ENCODE results near the gene GPSM1.
A peak's percentile ranks its signal among the peaks of the same experiment; 100 is the strongest.

Gene GPSM1

GRCh38 chr9:136362450-136362784, 35.1 kb downstream of the GPSM1 start:
- H3K4me2 ChIP-seq (ENCODE audit: low read depth, low read length, poor library complexity, severe bottlenecking): peak overlapping the region; percentile 58
- peak overlapping the region; percentile 19 for H3K9ac ChIP-seq (ENCODE audit: low read depth, low read length, poor library complexity, severe bottlenecking)
- no peak overlapping the region for H2AFZ ChIP-seq (ENCODE audit: low read length)
- H3K9me2 ChIP-seq (replicated peaks; ENCODE audit: low read depth, low read length): no peaks in the 10 kb centered on the region
- H3K4me1 ChIP-seq (ENCODE audit: insufficient read depth, low read length, poor library complexity, severe bottlenecking): peaks cover 6% of the 10 kb centered on the region
- H4K20me1 ChIP-seq (ENCODE audit: insufficient read depth, low read length, poor library complexity, severe bottlenecking): peaks cover 7% of the 10 kb centered on the region
- H3K79me2 ChIP-seq (ENCODE audit: insufficient read depth, low read length): no peaks in the 10 kb centered on the region
- H3F3A ChIP-seq (ENCODE audit: low read depth): no peaks in the 10 kb centered on the region
- TF ChIP-seq CTCF (conservative IDR thresholded peaks at IDR 0.05; ENCODE audit: low read length) (no peak), EZH2phosphoT487 (IDR thresholded peaks at IDR 0.05; ENCODE audit: borderline replicate concordance) (no peak)
- H3K4me3 ChIP-seq (ENCODE audit: low read length, poor library complexity, severe bottlenecking): peak overlapping the region; percentile 99
- no peaks in the 10 kb centered on the region for H3K9me3 ChIP-seq (ENCODE audit: insufficient read depth, low read depth, low read length)
- H3K27me3 ChIP-seq (ENCODE audit: insufficient read depth, low read length, poor library complexity, severe bottlenecking): no peaks in the 10 kb centered on the region
- H3K36me3 ChIP-seq (ENCODE audit: insufficient read depth, low read length): no peaks in the 10 kb centered on the region

GRCh38 chr9:136363106-136363948, 36.0 kb downstream of the GPSM1 start, which contains the start of gene DNLZ:
Gene DNLZ (minus strand): TSS chr9:136363744. CDS start chr9:136363714, 30 bp downstream.
- Histone ChIP-seq H2AFZ (ENCODE audit: low read length) (peak within 1 kb of the TSS; percentile 86), H3K4me1 (ENCODE audit: insufficient read depth, low read length, poor library complexity, severe bottlenecking) (peaks cover 6% of the 10 kb centered on the region)
- TF ChIP-seq EZH2phosphoT487 (IDR thresholded peaks at IDR 0.05; ENCODE audit: borderline replicate concordance): no peak
- peak; percentile 77 for TF ChIP-seq CTCF (conservative IDR thresholded peaks at IDR 0.05; ENCODE audit: low read length)

GRCh38 chr9:136363949-136364748, 36.8 kb downstream of the GPSM1 start:
- Histone ChIP-seq H3K9me2 (replicated peaks; ENCODE audit: low read depth, low read length) (no peaks in the 10 kb centered on the region), H3K36me3 (ENCODE audit: insufficient read depth, low read length) (no peaks in the 10 kb centered on the region), H3K4me1 (ENCODE audit: insufficient read depth, low read length, poor library complexity, severe bottlenecking) (peaks cover 6% of the 10 kb centered on the region), H3K79me2 (ENCODE audit: insufficient read depth, low read length) (no peaks in the 10 kb centered on the region), H3F3A (ENCODE audit: low read depth) (no peaks in the 10 kb centered on the region), H3K27me3 (ENCODE audit: insufficient read depth, low read length, poor library complexity, severe bottlenecking) (no peaks in the 10 kb centered on the region), H3K4me3 (ENCODE audit: low read length, poor library complexity, severe bottlenecking) (peak overlapping the region; percentile 99), H3K9me3 (ENCODE audit: insufficient read depth, low read depth, low read length) (no peaks in the 10 kb centered on the region), H3K9ac (ENCODE audit: low read depth, low read length, poor library complexity, severe bottlenecking) (peak overlapping the region; percentile 65), H3K4me2 (ENCODE audit: low read depth, low read length, poor library complexity, severe bottlenecking) (peak overlapping the region; percentile 71), H4K20me1 (ENCODE audit: insufficient read depth, low read length, poor library complexity, severe bottlenecking) (peaks cover 7% of the 10 kb centered on the region), H2AFZ (ENCODE audit: low read length) (no peak overlapping the region)
- TF ChIP-seq CTCF (conservative IDR thresholded peaks at IDR 0.05; ENCODE audit: low read length): no peak
- TF ChIP-seq EZH2phosphoT487 (IDR thresholded peaks at IDR 0.05; ENCODE audit: borderline replicate concordance): no peak

More at GRCh38 chr9:136363106-136363948, 36.0 kb downstream of the GPSM1 start, which contains the start of gene DNLZ:
- Histone ChIP-seq H3K36me3 (ENCODE audit: insufficient read depth, low read length) (no peaks in the 10 kb centered on the region), H3K27me3 (ENCODE audit: insufficient read depth, low read length, poor library complexity, severe bottlenecking) (no peaks in the 10 kb centered on the region), H3K79me2 (ENCODE audit: insufficient read depth, low read length) (no peaks in the 10 kb centered on the region), H3K9me2 (replicated peaks; ENCODE audit: low read depth, low read length) (no peaks in the 10 kb centered on the region), H3K4me2 (ENCODE audit: low read depth, low read length, poor library complexity, severe bottlenecking) (peak within 1 kb of the TSS; percentile 71), H3K4me3 (ENCODE audit: low read length, poor library complexity, severe bottlenecking) (peak within 1 kb of the TSS; percentile 99), H3K9ac (ENCODE audit: low read depth, low read length, poor library complexity, severe bottlenecking) (peak within 1 kb of the TSS; percentile 65), H4K20me1 (ENCODE audit: insufficient read depth, low read length, poor library complexity, severe bottlenecking) (peaks cover 7% of the 10 kb centered on the region), H3F3A (ENCODE audit: low read depth) (no peaks in the 10 kb centered on the region), H3K9me3 (ENCODE audit: insufficient read depth, low read depth, low read length) (no peaks in the 10 kb centered on the region)
